GM12891 (cell line): ENCODE results near the gene ADAM15.

Experiments used
- DNase-seq: peaks from one replicate; pipeline ENCODE4 v3.0.0; 2011; ENCODE audit warnings: low spot score; ENCODE audit not compliant: insufficient read length
- FAIRE-seq: peaks from 2 replicates; lab custom pipeline; 2011; peaks lifted over from hg19 to GRCh38; lab: Jason Lieb, UNC
- PAX5 ChIP-seq: IDR thresholded peaks from 2 replicates; pipeline ENCODE4 v1.6.1; 2011; ENCODE audit warnings: low read length, moderate library complexity, mild to moderate bottlenecking; ENCODE audit not compliant: insufficient read depth, severe bottlenecking
- POLR2A ChIP-seq: IDR thresholded peaks from 2 replicates; pipeline ENCODE4 v1.6.1; 2011; ENCODE audit warnings: low read depth, low read length, control low read depth
- POLR2AphosphoS5 ChIP-seq: IDR thresholded peaks from 2 replicates; pipeline ENCODE4 v1.6.1; 2011; ENCODE audit warnings: low read depth, low read length, control low read depth
- POU2F2 ChIP-seq: IDR thresholded peaks from 2 replicates; pipeline ENCODE4 v1.6.1; 2011; ENCODE audit warnings: low read depth, mild to moderate bottlenecking, control low read depth, low read length, moderate library complexity
- SPI1 ChIP-seq: IDR thresholded peaks from 2 replicates; pipeline ENCODE4 v1.6.1; 2011; ENCODE audit warnings: low read depth, low read length, control low read depth
- TAF1 ChIP-seq: IDR thresholded peaks from 2 replicates; pipeline ENCODE4 v1.6.1; 2011; ENCODE audit warnings: low read depth, low read length, control low read depth

The ADAM15 gene

GRCh38 chr1:155108296-155108695 lies 57.2 kb downstream of the ADAM15 start:
- no peak for FAIRE-seq
- TF ChIP-seq POLR2A: no peak
- TF ChIP-seq POLR2AphosphoS5: no peak
- TF ChIP-seq PAX5: no peak
- TF ChIP-seq TAF1: no peak
- TF ChIP-seq POU2F2: no peak
- TF ChIP-seq SPI1: no peak

DNA sequence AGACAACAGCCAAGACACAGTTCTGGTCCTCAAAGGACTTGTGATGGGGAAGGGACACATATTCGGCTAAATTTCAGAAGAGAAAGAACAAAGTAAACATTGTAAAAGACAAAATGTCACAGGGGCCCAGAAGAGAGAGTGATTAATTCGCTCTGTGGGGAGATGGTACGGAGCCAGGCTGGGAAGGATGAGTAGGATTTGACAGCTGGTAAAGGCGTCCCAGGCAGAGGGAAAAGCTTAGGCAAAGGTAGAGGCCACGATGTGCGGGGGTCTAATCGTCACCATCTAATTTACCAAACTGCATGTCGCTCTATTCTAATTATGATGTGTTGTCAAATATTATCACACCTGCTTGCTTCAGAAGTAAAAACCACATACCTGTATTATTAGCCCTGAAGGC lies 59.3 kb downstream of the ADAM15 start:
- FAIRE-seq: no peak
- TF ChIP-seq POU2F2 (no peak), SPI1 (no peak), TAF1 (no peak), PAX5 (no peak), POLR2AphosphoS5 (no peak), POLR2A (no peak)
- DNase-seq: no peak

More at GRCh38 chr1:155108296-155108695, 57.2 kb downstream of the ADAM15 start:
- DNase-seq: no peak

- DNase-seq: no peak
- no peak for FAIRE-seq
- TF ChIP-seq POLR2AphosphoS5 (no peak), POLR2A (no peak), POU2F2 (no peak), TAF1 (no peak), PAX5 (no peak), SPI1 (no peak)
Observed at GRCh38 chr1:155110826-155111225, 59.7 kb downstream of the ADAM15 start.
